HG02610 (cell line): ENCODE data around the gene GTF2A1L.
"Not testable (repeated sequence)": the region's sequence is repeated elsewhere in the genome, so short reads cannot be mapped to it uniquely, and the experiment has no call there.

Experiments used
- ATAC-seq: cut with Tn5 transposase; IDR thresholded peaks from one replicate; pipeline ENCODE4 v1.9.1; 2021; ENCODE audit warnings: mild to moderate bottlenecking, moderate library complexity; ENCODE audit not compliant: unreplicated experiment

The GTF2A1L gene, protein sequence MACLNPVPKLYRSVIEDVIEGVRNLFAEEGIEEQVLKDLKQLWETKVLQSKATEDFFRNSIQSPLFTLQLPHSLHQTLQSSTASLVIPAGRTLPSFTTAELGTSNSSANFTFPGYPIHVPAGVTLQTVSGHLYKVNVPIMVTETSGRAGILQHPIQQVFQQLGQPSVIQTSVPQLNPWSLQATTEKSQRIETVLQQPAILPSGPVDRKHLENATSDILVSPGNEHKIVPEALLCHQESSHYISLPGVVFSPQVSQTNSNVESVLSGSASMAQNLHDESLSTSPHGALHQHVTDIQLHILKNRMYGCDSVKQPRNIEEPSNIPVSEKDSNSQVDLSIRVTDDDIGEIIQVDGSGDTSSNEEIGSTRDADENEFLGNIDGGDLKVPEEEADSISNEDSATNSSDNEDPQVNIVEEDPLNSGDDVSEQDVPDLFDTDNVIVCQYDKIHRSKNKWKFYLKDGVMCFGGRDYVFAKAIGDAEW

DNA sequence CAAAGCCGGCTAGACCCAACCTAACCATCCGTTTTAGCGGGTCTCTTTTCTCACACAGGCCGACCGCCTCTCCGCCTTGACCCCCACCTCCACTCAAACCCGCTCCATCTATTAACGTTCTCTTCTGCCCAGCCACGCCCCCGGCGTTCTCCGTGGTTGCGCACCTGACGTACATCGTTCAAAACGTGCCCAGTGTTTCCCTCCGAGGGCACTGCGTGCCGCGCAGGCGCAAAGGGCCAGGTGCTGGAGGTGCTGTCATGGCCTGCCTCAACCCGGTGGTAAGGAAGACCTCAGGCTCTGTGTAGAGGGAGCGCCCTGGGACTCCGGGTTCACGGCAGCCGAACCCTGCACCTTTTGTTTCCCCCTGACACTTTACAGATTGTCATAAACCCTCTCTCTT lies at the start of gene GTF2A1L:
Gene GTF2A1L, plus strand, starts transcription at position 239 of the 400 bp plus-strand sequence. Its CDS starts 19 bp downstream, at position 258.
- no peak for ATAC-seq

DNA sequence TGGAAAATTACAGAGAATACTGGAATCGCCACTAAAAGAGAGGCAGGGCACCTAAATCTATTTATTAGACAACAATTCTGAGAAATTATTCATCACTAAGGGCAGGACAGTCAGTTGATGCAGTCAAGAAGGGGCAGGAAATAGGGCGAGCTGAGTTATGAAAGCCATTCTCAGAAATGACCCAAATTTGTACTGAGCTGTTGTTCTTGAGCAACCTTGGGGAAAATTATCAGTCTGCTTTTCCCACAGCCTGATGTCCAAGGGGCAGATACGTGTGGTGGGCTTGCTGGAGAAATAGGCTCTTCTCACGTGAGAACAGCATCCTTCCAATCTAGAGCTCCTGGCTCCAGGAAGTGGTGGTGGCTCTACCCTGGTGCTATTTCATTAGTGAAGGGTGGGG lies 49.1 kb upstream of the GTF2A1L start:
- no peak for ATAC-seq

DNA sequence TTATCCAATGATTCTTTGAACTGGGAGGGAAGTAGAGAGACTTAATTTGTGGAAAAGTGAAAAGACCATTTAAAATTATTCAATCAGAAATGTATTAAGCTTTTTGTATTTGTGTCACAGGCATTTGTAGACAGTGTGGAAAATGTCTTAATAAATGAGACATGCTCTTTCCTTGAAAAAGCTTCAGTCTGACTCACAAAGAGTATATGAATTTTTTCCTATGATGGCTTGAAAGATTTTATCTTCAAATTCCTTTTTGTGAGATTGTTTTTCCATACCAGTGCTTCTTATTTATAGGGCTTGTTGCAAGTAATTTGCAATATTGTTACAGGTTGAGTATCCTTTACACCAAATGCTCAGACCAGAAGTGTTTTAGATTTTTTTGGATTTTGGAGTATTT lies 48.2 kb upstream of the GTF2A1L start:
- no peak for ATAC-seq

DNA sequence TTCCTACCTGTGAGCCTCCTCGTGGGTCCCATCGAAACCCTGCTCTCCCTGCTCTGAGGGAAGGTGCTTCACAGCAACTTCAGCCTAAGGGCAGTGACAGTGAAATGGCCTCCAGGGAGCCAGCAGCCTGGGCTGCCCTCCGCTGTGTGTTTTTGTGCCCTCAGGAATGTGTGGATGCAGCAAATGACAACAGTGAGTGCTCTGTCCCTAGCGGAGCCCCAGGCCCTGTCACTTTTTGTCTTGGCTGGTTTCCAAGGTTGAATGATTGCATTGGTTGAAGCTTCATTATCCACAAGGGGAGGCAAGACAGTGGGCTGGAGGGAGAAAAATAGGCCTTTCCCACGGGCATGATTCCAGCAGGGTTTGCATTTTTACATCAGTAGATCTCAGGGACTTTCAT lies 44.8 kb upstream of the GTF2A1L start:
- ATAC-seq: no peak

DNA sequence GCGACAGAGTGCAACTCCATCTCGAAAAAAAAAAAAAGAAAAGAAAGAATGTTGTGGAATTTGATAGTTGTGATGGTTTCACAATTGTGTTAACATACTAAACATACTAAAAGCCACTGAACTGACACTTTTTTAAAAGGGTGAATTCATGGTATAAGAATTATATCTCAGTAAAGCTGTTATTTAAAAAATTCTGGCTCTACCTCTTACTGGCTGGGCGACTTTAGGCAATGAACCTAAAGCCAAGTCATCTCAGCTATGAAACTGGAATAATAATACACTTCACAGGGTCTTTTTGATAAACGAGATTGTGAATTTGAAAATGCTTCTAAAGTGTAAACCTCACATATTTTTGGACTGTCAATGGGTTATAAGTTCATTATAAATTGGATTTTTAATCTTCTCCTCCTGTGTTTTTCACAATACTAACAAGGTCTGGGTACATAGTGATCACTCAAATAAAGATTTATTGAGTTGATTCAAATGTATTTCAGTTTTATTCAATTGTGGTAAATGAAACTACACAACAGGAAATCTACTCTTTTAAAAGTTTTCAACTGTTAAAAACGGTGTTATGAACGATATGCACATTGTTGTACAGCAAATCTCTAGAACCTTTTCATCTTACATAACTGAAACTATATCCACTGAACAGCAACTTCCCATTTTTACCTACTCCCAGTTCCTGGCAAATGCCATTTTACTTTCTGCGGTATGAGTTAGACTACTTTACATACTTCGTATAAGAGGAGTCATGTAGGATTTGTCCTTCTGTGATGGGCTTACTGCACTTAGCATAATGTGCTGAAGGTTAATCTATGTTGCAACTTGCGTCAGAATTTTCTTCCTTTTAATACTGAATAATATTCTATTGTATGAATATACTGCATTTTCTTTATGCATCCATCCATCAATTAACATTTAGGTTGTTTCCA lies 43.0 kb upstream of the GTF2A1L start:
- no peak for ATAC-seq

DNA sequence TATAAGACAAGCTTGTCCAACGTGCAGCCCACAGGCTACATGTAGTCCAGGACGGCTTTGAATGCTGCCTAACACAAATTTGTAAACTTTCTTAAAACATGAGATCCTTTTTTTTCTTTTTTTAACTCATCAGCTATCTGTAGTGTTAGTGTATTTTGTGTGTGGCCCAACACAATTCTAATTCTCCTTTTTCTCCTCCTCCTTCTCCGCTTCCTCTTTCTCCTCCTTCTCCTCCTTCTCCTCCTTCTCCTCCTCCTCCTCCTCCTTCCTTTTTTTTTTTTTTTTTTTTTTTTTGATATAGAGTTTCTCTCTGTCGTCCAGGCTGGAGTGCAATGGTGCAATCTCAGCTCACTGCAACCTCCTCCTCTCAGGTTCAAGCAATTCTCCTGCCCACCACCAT lies 39.3 kb upstream of the GTF2A1L start:
- ATAC-seq: no peak

DNA sequence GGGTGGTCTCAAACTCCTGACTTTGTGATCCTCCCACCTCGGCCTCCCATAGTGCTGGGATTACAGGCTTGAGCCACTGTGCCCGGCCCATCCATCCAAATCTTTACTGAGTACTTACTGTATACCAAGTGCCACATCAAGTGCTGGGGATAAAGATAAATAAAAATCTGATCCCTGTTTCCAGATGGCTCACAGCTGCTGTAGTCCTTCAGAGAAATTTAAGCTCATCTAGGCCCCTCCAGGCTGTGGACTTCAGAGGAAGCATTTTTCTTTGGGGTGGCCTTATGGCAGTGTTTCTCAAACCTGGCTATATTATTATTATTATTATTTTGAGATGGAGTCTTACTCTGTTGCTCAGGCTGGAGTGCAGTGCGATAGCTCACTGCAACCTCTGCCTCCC lies 33.7 kb upstream of the GTF2A1L start:
- ATAC-seq: no peak

DNA sequence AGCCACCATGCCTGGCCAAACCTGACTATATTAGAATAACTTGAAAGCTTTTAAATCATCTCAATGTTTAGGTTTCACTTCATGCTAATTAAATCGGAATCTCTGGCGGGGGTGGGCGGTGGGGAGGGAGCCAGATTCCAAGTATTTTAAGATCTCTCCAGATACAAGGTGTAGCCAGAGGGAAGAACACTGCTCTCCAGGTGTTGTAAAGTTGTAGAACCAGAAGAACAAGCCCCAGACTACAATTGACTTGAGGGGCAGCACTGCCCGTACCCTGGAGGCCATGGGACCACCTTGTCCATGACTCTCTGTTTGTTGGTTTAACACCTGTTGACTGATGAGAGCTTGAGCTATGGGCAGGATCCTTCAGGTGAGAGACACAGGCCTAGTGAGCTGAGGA lies 33.1 kb upstream of the GTF2A1L start:
- no peak for ATAC-seq

DNA sequence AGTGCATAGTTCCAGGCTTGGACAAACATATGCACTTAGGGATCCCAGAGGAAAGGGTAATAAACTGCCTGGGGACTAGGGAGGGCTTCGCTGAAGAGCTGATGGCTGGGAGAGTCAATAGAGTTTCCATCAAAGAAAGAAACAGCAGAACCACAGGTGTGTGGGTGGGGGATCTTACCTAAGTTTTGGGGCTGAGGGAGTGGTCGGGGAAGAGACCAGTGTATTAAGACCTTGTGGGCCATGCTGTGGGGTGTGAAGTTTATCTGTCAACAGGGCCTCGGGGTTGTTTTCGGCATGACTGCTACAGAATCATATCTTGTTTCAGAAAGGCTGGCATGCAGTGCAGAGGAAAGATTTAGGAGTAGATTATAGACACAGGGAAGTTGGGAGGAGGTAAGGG lies 31.2 kb upstream of the GTF2A1L start:
- no peak for ATAC-seq

DNA sequence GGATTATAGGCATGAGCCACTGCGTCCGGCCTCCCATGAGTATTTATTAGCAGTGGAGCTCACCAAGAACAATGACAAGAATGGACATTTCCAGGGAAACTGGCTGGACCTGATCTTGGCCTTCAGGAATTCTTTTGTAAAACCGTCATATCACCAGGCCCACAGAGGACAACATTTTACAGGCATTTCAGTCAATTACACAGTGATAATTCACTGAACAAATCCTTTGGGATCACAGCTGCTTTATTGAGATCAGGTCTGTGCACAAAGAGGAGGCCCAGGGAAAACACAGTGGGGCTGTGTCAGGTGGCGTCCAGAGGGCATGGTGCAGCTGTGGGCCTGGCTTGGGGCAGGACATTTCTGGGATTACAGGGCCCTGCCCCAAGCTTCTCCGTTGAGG lies 30.1 kb upstream of the GTF2A1L start:
- no peak for ATAC-seq

DNA sequence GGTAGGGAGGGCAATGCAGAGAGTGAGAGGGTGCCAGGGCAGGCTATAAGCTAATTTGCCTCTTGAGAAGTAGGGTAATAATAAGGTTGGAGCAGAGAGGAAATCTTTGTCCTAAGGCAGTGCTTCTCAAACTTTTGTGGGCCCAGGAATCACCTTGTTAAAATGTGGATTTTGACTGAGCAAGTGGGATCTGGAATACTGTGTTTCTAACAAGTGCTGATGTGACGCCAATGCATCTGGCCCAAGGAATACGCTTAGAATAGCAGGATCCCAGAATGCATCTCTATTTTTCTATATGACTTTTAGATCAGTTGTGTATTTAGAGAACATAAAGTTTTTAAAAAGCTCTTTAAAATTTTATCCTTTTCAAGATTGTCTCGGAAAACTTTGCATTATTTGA lies 29.7 kb upstream of the GTF2A1L start:
- no peak for ATAC-seq

DNA sequence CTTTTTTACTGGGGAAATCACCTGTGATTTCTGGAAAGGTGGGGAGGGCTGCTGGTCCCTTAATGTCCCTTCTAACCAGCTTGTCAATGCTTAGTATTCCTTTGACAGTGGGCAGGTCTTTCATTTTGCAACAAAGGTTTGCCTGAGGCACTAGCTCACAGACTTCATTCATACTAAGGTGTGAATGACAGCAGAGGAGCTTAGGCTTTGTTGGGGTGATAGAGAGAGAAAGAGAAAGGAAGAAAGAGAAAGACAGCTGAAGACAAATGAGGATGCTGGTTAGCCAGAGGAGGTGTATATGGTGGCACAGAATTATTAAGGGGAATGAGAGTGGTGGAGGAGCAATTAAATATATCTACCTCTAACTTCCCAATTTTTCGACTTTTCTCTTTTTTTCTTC lies 28.9 kb upstream of the GTF2A1L start:
- ATAC-seq: no peak

DNA sequence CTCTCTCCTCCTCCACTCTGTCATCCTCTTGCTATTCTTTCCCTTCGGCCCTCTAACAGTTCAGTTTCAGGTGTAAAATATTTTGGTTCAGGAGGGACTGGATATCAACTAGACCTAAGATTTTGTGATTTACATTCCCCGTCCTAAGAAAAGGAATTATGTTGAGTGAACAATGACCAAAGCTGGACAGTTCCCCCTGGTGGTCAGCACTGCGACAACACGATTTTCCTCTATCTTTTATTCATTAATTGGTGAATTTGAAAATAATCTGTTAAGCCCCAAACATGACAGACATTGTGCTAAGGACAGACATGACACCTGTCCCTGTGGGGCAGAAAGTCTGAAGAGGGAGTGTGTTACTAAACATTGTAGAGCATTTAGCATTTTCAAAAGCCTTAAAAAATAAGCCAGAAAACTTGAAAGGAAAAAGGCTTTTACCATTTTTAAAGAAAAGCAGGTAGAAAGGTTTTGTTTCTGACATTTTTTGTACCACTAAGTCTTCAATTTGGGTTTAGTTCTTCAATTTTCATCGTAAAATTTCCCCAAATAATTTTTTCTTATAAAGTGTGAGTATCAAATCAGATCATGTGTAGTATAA lies 28.4 kb upstream of the GTF2A1L start:
- no peak for ATAC-seq

DNA sequence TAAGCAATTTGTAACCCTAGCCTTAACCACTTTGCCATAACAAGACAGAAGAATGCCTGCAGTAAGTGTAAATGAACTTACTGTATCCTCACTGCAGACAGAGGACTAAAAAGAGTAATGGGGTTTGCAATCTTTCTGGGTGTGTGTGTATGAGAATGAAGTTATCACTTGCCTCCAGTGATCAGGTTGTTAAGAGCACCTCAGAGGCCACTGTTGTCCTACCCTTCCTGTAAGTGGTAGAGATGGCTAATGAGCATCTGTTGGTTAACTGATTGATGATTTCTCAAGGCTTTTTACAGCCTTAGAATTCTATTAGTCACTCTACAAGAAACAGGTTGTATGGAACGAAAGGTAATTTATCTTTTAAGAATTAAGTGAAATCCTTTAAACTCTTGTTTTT lies 27.6 kb upstream of the GTF2A1L start:
- ATAC-seq: no peak

DNA sequence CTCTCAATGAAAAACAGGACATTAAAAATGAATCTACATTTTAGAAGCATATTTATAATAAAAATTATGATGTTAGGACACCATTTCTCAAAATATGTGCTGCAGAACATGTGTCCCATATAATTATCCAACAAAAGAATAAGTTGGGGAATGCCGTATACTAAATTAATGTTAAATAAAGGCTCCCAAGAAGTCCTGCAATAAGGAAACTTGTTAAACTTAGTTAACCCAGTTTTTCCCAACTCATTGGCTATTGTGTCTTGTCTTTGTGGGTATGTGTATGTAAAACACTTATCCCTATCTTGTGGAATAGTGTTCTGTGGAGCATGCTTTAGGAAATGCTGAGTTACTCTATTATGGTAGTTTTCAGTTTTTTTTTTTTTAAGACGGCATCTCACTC lies 25.6 kb upstream of the GTF2A1L start:
- ATAC-seq: no peak

DNA sequence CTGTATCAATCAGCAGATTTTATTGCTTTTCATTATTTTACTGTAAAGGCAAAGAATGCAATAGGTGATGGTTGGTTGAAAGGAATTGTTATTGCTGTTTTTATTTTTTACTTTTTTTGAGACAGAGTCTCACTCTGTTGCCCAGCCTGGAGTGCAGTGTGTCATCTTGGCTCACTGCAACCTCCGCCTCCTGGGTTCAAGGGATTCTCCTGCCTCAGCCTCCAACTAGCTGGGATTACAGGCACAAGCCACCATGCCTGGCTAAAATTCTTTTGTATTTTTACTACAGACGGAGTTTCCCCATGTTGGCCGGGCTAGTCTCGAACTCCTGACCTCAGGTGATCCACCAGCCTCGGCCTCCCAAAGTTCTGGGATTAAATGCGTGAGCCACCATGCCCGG lies 20.9 kb upstream of the GTF2A1L start:
- ATAC-seq: not testable (repeated sequence)

DNA sequence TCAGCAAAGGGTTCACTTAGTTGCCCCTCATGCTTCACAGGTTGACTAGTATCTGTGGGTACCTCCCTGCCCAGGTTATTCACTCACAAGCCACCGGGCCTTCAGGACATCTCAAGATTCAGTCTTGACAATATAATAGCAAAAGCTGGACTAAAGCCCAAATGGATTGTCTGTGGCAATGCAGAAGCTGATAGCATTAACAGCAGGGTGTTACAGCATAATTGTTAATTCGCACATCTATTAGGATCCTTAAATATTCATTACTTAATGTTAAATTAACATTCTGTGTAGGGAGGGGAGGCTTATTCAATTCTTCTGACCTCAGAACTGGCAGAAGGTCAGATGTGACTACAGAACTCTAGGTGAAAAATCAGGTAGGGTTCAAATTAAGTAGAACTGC lies 20.2 kb upstream of the GTF2A1L start:
- ATAC-seq: no peak

DNA sequence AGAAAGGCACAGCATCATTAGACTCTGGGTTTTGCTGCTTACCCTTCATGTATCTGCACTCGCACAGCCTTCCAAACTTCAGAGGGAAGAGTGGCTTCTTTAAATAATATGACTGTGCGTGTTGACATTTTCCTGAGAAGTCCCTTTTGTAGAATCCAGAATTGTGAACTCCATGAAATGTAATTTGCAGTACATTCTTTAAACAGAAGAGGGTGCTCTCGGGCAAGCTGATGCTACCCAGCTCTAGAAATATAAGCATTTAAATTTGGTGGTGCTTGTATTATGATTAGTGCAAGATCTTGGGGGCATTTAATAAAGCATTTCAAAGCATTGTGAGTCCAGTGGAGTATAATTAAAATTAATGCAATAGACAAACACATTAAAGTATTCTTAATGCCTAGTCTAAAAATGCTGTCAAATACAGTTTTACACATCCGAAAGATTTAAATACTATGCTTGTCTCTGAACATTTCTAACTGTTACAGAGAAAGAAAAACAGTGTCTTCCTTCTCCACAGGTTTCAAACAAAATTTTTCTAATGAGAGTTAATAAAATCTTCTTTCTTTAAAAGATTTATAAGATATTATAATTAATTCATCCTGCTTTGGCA lies 17.3 kb upstream of the GTF2A1L start:
- no peak for ATAC-seq

DNA sequence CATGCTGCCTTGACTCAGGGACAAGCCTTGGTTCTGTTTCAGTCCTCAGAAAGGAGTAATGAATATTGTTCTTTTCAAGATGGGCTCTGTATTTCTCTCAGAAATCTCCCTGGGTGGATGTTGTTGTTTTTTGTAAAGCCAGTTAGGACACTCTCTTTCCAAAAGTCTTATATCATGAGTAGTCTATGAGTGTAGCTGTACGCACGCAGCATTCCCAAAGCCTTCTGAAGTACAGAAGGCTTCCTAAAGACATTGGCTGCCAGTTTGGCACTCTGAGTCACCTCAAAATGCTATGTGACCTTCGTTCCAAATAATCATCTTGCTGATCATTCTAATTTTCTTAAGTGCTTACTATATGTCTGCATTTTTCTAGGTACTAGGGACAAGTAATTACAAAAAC lies 16.7 kb upstream of the GTF2A1L start:
- ATAC-seq: no peak

DNA sequence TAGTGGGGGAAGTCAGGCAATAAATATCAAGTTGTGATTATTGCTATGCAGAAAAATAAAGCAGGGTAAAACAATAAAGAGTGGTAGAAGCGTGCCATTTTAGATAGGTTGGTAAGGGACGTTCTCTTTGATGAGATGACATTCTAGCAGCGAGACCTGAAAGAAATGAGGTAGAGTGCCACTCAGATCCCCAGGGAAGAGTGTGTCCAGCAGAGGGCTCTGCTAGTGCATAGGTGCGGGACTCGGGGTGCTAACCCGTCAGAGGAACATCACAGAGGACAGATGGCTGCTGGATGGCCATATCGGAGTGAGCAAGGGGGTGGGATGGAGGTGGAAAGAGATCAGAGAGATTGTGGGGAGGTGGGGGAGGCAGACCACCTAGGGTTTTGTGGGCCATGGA lies 16.3 kb upstream of the GTF2A1L start:
- ATAC-seq: no peak
